HEK293T (cell line): Measurements from ENCODE around the gene ATPAF2.

Source experiments
- ARNT ChIP-seq: fragments of 450-650 bp; IDR thresholded peaks from 2 replicates; pipeline ENCODE4 v1.6.1; 2017; ENCODE audit warnings: mild to moderate bottlenecking
- BHLHE40 ChIP-seq: fragments of 450-650 bp; IDR thresholded peaks from 2 replicates; pipeline ENCODE4 v1.6.1; 2016; ENCODE audit warnings: mild to moderate bottlenecking, moderate library complexity, borderline replicate concordance
- ELF4 ChIP-seq: fragments of 450-650 bp; IDR thresholded peaks from 2 replicates; pipeline ENCODE4 v1.6.1; 2017; ENCODE audit warnings: antibody characterized with exemption
- FOXA1 ChIP-seq: fragments of 450-650 bp; IDR thresholded peaks from 2 replicates; pipeline ENCODE4 v1.6.1; 2016; ENCODE audit warnings: mild to moderate bottlenecking
- FOXK2 ChIP-seq: fragments of 450-650 bp; IDR thresholded peaks from 2 replicates; pipeline ENCODE4 v1.6.1; 2016; ENCODE audit warnings: mild to moderate bottlenecking
- FOXM1 ChIP-seq: fragments of 450-650 bp; IDR thresholded peaks from 2 replicates; pipeline ENCODE4 v1.6.1; 2017; ENCODE audit warnings: mild to moderate bottlenecking, borderline replicate concordance
- HDGF ChIP-seq: fragments of 450-650 bp; IDR thresholded peaks from 2 replicates; pipeline ENCODE4 v1.6.1; 2017; ENCODE audit warnings: antibody characterized with exemption, borderline replicate concordance
- LEF1 ChIP-seq: fragments of 450-650 bp; IDR thresholded peaks from 2 replicates; pipeline ENCODE4 v1.6.1; 2017; ENCODE audit warnings: mild to moderate bottlenecking, borderline replicate concordance
- SP1 ChIP-seq: fragments of 450-650 bp; IDR thresholded peaks from 2 replicates; pipeline ENCODE4 v1.6.1; 2017
- SUZ12 ChIP-seq: fragments of 450-650 bp; IDR thresholded peaks from 2 replicates; pipeline ENCODE4 v1.6.1; 2016; ENCODE audit warnings: mild to moderate bottlenecking
- TARDBP ChIP-seq: fragments of 450-650 bp; IDR thresholded peaks from 2 replicates; pipeline ENCODE4 v1.6.1; 2016
- ZNF384 ChIP-seq: fragments of 450-650 bp; IDR thresholded peaks from 2 replicates; pipeline ENCODE4 v1.6.1; 2016

DNA sequence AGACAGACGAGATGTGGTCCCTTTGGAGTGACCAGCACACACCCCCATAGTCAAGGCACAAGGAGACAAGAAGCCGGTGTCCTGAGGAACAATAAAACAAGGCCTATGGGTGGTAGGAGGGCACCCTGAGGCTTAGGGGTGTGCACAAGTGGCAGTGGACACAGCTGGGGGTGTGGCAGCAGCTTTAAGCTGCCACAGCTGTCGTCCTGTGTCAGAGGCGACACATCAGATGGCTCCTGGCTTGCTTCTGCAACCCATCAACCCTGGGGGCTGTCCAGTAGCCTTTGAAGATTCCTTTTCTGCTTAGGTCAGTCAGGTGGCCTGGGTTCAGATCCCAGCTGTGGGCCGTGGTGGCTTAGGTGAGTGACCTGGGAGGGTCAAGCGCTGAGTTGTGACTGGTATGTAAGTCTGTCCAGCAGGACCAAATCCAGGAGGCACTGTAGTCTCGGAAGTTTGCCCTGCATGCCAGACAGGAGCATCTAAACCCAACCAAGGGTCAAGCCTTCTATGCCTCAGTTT is 50.5 kb downstream of the ATPAF2 start:
- TF ChIP-seq BHLHE40 (no peak), SP1 (no peak), FOXK2 (no peak), TARDBP (no peak), ELF4 (no peak), FOXM1 (no peak), FOXA1 (no peak), ZNF384 (no peak), ARNT (no peak), HDGF (no peak), LEF1 (no peak), SUZ12 (no peak)
